ENCODE results near the gene PLAAT4.

DNA sequence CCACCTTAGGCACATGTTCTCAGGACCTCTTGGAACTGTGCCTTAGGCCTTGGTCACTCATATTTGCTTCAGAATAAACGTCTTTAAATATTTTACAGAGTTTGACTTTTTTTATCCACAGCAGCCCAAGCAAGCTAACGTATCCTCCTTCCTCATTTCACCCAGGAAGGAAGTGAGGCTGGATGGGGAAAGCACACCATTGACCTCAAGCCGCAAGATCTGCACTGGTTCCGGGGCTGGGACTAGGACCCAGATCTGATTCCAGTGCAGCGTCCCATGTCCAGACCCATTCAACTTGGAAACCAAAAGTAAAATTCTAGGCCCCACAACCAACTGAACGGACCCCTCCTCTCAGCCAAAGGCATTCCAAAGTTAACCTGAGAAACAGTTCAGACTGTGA, 33.1 kb upstream of the PLAAT4 start:
- TF ChIP-seq ZNF121 (CRISPR knock-in tag; IDR thresholded peaks at IDR 0.05) (no peak), ZNF138 (CRISPR knock-in tag; conservative IDR thresholded peaks at IDR 0.05) (no peak), CREB1 (CRISPR knock-in tag; IDR thresholded peaks at IDR 0.05) (no peak), NR2C2 (CRISPR knock-in tag; IDR thresholded peaks at IDR 0.05) (no peak), ZNF232 (CRISPR knock-in tag; IDR thresholded peaks at IDR 0.05) (no peak)
- TF ChIP-seq, protein P1, sequence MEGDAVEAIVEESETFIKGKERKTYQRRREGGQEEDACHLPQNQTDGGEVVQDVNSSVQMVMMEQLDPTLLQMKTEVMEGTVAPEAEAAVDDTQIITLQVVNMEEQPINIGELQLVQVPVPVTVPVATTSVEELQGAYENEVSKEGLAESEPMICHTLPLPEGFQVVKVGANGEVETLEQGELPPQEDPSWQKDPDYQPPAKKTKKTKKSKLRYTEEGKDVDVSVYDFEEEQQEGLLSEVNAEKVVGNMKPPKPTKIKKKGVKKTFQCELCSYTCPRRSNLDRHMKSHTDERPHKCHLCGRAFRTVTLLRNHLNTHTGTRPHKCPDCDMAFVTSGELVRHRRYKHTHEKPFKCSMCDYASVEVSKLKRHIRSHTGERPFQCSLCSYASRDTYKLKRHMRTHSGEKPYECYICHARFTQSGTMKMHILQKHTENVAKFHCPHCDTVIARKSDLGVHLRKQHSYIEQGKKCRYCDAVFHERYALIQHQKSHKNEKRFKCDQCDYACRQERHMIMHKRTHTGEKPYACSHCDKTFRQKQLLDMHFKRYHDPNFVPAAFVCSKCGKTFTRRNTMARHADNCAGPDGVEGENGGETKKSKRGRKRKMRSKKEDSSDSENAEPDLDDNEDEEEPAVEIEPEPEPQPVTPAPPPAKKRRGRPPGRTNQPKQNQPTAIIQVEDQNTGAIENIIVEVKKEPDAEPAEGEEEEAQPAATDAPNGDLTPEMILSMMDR (IDR thresholded peaks at IDR 0.05) = no peak
- TF ChIP-seq, protein P2, sequence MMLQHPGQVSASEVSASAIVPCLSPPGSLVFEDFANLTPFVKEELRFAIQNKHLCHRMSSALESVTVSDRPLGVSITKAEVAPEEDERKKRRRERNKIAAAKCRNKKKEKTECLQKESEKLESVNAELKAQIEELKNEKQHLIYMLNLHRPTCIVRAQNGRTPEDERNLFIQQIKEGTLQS (CRISPR knock-in tag; conservative IDR thresholded peaks at IDR 0.05) = no peak
